SU-DHL-6 (cell line): Measurements from ENCODE around the gene HSPH1.

ENCODE experiments used
- EZH2phosphoT487 ChIP-seq: fragments of 200-600 bp; sonication (generic), shearing (Covaris generic); conservative IDR thresholded peaks from 2 replicates; pipeline ENCODE4 v1.6.1; 2018; ENCODE audit warnings: mild to moderate bottlenecking, antibody characterized with exemption, low read length, moderate library complexity, mixed read lengths
- TF ChIP-seq, protein P1 (sequence below): fragments of 200-600 bp; sonication (generic); IDR thresholded peaks from one replicate; pipeline ENCODE4 v1.5.1; 2017; ENCODE audit warnings: antibody characterized with exemption, mild to moderate bottlenecking, low read length, moderate library complexity; ENCODE audit not compliant: insufficient read depth, poor library complexity, severe bottlenecking

DNA sequence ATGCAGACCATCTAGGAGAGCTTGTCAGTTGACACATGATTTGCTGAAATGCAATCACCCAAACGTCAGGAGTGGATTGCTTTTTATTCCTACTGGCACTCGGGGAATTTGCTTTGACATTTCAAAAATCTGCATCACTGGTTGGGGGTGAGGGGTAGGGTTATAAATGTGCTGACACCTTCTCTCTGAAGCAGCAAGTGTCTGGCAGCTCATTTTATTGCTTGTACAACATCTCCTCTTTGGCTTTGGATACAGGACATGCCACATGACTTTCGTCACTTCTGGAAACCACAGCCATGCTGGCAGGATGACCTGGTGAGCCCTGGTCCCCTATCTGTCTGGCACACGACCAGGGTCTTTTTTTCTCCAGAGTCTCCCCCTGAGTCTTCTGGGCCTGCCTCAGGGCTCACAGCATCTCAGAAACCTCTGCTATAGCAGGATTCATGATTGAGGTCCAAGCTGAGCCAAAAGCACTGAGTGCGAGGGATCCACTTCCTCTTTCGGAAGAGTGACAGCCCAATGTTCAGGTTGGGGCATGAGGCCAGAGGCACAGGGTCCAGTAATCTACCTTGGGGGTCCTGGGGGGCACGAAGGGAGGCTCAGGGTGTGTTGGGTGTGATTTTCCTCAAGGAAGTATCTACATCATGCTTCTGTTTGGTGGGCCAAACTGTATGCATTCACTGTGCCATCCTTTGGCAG, 60.1 kb downstream of the HSPH1 start:
- TF ChIP-seq, protein P1, sequence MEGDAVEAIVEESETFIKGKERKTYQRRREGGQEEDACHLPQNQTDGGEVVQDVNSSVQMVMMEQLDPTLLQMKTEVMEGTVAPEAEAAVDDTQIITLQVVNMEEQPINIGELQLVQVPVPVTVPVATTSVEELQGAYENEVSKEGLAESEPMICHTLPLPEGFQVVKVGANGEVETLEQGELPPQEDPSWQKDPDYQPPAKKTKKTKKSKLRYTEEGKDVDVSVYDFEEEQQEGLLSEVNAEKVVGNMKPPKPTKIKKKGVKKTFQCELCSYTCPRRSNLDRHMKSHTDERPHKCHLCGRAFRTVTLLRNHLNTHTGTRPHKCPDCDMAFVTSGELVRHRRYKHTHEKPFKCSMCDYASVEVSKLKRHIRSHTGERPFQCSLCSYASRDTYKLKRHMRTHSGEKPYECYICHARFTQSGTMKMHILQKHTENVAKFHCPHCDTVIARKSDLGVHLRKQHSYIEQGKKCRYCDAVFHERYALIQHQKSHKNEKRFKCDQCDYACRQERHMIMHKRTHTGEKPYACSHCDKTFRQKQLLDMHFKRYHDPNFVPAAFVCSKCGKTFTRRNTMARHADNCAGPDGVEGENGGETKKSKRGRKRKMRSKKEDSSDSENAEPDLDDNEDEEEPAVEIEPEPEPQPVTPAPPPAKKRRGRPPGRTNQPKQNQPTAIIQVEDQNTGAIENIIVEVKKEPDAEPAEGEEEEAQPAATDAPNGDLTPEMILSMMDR, result no peak
- no peak for TF ChIP-seq EZH2phosphoT487
